ENCODE measurements around the gene CFAP161. TPM values are rescaled to one million over a fixed set of nuclear protein-coding genes. Genes with fewer than 3 reads are reported as not detected.
A peak's percentile ranks its signal among the peaks of the same experiment; 100 is the strongest.

Gene CFAP161
- total and polyA plus RNA-seq, 12 donors: 0.10 to 0.50 (median 0.37) TPM; not detected in 8

DNA sequence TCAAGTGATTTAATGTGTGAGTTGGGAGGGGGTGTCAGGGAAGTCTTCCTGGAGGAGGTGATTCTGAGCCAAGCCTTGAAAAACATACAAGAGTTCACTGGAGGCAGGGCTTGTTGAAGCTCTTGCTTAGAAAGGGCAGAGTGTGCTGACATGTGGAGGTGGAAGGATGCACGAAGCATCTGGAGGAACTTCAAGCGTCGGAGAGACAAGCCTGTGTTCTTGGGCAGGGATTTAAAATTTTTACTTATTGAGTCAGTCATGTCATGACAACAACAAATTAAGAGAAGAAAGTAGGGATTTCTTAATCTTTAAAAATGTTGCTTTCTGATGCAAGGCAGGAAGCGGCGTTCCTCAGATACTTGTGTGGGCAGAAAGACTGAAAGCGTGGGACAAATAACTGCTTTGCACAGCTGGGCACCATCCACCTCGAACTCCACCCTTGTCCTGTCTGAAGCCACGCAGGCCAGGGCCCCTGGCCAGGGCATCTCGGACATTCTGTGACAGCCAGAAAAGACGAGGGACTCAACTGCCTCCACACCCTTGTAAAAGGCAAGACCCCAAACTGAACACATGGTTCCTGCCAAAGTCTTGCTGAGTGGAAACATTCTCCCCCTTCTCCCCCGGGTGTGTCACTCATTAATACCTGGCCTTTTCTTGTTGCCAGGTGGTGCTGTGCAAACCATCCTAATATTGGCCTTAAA lies 55.7 kb downstream of the CFAP161 start:
- WGBS, 4 donors: 56 to 68% (median 60%) methylated on average over 11 of the region's 11 CpGs

GRCh38 chr15:81190922-81191507 lies 56.9 kb downstream of the CFAP161 start:
- TF ChIP-seq POLR2A (IDR thresholded peaks at IDR 0.05): no peak
- TF ChIP-seq CTCF (IDR thresholded peaks at IDR 0.05): no peak
- no peak overlapping the region for H3K4me3 ChIP-seq
- no peaks in the 10 kb centered on the region for H3K36me3 ChIP-seq (replicated peaks in 1 of 2)
- WGBS, 4 donors: 60 to 80% (median 68%) methylated on average over 3 of the region's 3 CpGs
- no peaks in the 10 kb centered on the region for H3K4me1 ChIP-seq (replicated peaks in 1 of 2)
- H3K27ac ChIP-seq: peak overlapping the region in 3 of 5 donors; percentile 24 to 89 (median 45)
- peaks cover 8% of the 10 kb centered on the region for H3K27me3 ChIP-seq
- H3K9me3 ChIP-seq (replicated peaks in 1 of 3): no peaks in the 10 kb centered on the region
- intact Hi-C loops (cut with DNase I): no loop called here
- no peak for DNase-seq

More for the DNA sequence above, 55.7 kb downstream of the CFAP161 start:
- H3K4me1 ChIP-seq (replicated peaks in 1 of 2): no peaks in the 10 kb centered on the region
- H3K9me3 ChIP-seq (replicated peaks in 1 of 3): no peaks in the 10 kb centered on the region
- TF ChIP-seq CTCF (IDR thresholded peaks at IDR 0.05) (no peak), POLR2A (IDR thresholded peaks at IDR 0.05) (no peak)
- DNase-seq: peak in 6 of 7 donors; percentile 18 to 76 (median 48)
- no peak overlapping the region for H3K4me3 ChIP-seq
- no peaks in the 10 kb centered on the region for H3K36me3 ChIP-seq (replicated peaks in 1 of 2)
- peaks cover 4% of the 10 kb centered on the region for H3K27me3 ChIP-seq
- H3K27ac ChIP-seq: peak overlapping the region in 4 of 5 donors; percentile 26 to 89 (median 41)
- intact Hi-C loops (cut with DNase I): no loop called here

GRCh38 chr15:81191701-81192100 lies 57.6 kb downstream of the CFAP161 start:
- Histone ChIP-seq H3K9me3 (replicated peaks in 1 of 3) (no peaks in the 10 kb centered on the region), H3K27ac (peak overlapping the region in 2 of 5 donors; percentile 24 to 82), H3K4me3 (no peak overlapping the region), H3K36me3 (replicated peaks in 1 of 2) (no peaks in the 10 kb centered on the region), H3K27me3 (peaks cover 8% of the 10 kb centered on the region), H3K4me1 (replicated peaks in 1 of 2) (no peaks in the 10 kb centered on the region)
- no peak for DNase-seq
- 78 to 81% (median 80%) methylated on average over 3 of the region's 3 CpGs for WGBS, 4 donors
- TF ChIP-seq POLR2A (IDR thresholded peaks at IDR 0.05) (no peak), CTCF (IDR thresholded peaks at IDR 0.05) (no peak)
- intact Hi-C loops (cut with DNase I): no loop called here

DNA sequence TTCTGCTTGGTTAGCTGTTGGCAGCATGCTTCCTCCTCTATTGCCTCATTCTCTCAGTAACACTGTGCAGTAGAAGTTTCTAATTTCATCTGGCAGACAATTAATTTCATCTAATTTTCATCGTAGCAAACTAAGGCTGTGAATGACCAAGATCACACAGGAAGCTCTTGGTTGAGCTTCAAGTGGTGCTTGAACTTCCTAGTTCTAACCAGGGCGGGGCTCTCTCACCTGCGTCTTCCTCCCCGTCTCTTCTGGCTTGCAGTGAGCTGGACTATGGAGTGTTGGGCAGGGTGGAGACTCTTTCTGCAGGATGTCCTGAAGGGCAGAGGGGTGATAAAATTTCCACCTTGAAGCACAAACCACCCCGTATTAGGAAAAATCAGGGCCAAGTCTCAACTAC lies 60.7 kb downstream of the CFAP161 start:
- TF ChIP-seq POLR2A (IDR thresholded peaks at IDR 0.05) (no peak), CTCF (IDR thresholded peaks at IDR 0.05) (no peak)
- H3K27ac ChIP-seq: no peak overlapping the region
- intact Hi-C loops (cut with DNase I): no loop called here

More for the DNA sequence above, 60.7 kb downstream of the CFAP161 start:
- no peaks in the 10 kb centered on the region for H3K36me3 ChIP-seq (replicated peaks in 1 of 2)
- peaks cover 8% of the 10 kb centered on the region for H3K27me3 ChIP-seq
- H3K9me3 ChIP-seq (replicated peaks in 1 of 3): no peaks in the 10 kb centered on the region
- no peak for DNase-seq
- no peaks in the 10 kb centered on the region for H3K4me1 ChIP-seq (replicated peaks in 1 of 2)
- H3K4me3 ChIP-seq: no peak overlapping the region
- 71 to 81% (median 75%) methylated on average over 5 of the region's 5 CpGs for WGBS, 4 donors
